ENCODE data around the gene STAT4.

The STAT4 gene

DNA sequence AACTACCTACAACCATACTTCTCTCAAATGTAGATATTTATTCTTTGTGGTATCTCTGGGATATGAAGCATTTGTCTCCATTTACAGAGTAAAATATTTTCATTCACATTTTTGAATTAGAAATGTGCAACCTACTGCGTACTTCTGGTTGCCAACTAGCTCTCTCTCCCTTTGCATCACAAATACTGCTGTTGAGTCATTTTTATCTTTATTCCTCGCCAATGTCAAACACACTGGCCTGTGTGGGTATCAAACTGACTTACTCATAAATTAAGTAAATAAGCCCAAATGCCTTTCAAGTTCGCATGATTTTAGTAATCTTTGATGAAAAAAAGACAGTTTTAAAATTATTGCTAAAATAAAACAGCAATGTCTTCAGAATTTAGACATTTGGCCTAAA, 67.3 kb downstream of the STAT4 start:
- DNase-seq (ENCODE audit: low read depth, low spot score) = no peak

DNA sequence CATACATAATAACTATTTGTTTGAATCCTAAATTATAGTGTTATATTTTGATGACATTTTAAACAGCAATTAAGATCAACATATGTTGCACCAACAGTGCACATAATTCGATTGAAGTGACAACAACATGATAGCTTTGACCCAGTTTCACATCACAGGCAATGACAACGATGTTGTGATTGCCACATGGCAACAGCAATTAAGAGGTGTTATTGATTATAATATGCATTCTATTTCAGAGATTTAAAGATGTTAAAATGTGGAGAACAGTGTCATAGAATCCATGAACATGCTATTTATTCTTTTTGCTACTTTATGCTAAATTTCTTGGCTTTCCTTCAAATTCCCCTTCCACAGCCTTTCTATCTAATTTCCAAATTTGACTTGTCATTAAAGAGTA, 68.5 kb downstream of the STAT4 start:
- DNase-seq (ENCODE audit: low read depth, low spot score) = no peak

DNA sequence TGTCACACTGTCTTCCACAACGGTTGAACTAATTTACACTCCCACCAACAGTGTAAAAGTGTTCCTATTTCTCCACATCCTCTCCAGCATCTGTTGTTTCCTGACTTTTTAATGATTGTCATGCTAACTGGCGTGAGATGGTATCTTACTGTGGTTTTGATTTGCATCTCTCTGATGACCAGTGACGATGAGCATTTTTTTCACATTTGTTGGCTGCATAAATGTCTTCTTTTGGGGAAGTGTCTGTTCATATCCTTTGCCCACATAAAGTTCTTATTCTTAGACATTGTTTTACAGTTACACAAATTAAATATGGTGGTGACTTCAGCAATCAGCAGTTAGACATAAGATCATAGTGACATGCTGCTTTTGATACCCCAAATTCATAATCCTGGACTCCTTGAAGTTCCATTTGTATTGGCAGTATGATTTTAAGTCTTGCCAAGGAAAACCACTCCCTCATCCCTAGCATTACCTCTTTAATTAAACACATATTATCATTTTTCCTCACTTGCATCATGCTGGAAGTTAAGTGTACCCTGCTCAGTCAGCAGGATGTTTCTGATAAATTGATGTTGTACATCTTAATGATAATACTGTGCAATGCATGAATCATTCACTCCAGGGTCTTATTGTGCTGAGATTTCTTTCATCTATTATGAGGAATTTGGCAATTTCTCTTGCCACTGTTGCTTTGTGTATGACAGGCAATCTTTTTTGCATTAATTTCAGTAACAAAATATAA, 69.2 kb downstream of the STAT4 start:
- DNase-seq (ENCODE audit: low read depth, low spot score) = no peak

DNA sequence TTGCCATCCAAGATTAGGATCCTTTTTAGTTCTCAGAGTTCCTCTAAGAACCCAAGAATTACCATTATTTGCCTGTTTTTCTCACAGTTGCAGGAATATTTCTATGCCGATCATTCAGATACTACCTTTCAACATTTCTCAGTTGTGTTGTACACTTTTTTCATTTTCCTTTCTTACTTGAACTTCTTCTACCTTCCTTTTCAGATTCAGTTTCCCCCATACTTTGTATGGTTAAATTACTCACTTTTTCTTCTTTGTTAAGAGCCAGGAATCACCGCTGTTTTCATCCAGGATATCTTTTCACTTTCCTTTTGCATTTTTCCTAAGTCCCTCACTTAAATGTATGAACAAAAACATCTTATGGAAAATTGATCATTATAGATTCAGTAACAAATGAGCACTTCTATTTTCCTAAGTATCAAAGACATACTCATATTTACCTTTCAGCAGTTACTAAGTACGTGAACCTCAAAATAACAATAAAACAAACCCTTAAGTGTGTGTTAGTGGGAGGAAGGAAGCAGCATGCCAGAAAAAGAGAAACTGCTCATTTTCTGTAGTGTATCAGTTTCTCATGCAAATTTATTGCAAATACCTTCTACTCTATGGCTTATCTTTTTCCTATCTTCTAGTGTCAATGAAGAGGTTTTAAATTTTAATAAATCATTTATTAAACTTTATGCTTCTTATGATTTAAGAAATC, 72.5 kb downstream of the STAT4 start:
- DNase-seq (ENCODE audit: low read depth, low spot score) = no peak

DNA sequence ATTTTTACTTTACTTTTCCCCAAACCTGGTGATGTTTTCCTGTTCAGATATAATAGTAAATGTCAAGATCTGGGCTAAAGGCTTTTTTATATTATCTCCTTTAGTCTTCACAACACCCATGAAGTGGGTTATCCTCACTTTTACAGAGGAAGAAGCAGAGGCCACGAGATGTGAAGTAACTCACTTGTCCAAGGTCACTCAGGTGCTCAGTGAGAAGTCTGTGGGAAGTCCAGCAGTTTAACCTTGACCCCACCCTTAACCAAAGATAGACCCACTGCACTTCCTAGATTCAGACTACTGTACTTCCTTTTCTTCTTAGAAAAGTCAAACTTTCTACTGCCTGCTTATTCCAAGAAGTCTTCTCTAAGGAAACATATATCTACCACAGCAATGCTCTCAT, 80.5 kb downstream of the STAT4 start:
- no peak for DNase-seq (ENCODE audit: low read depth, low spot score)

DNA sequence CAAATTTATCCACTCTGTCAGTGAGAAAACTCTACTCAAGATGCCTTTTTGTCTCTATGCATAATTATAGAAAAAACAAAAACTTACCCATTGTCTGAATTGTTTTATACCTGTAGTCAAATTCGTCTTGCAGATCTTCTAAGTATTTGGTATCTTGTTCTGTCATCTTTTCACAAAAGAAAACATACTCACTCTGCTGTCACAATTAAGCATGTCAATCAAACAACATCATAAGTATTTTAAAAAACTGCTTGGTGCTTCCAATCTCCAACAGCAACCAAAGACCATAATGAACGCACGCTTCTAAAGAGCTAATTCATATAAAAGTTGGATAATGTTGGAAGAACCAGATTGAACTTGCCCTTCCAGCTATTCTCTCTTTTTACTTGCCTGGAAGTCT, 81.2 kb downstream of the STAT4 start:
- no peak for DNase-seq (ENCODE audit: low read depth, low spot score)

DNA sequence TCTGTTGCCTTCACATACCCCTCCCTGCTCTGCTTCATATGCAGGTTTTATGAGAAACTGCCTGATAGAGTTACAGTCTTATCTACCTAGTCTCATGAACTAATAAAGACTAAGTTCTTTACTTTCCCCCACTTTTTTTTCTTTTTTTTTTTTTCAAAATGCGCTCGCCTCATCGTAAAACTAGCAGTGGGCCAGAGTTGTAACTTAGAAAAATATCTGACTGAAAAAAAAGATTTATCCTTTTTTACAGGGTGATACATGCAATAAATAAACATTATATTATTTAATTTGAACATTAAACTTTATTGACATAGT, 83.9 kb downstream of the STAT4 start:
- DNase-seq (ENCODE audit: low read depth, low spot score) = no peak

DNA sequence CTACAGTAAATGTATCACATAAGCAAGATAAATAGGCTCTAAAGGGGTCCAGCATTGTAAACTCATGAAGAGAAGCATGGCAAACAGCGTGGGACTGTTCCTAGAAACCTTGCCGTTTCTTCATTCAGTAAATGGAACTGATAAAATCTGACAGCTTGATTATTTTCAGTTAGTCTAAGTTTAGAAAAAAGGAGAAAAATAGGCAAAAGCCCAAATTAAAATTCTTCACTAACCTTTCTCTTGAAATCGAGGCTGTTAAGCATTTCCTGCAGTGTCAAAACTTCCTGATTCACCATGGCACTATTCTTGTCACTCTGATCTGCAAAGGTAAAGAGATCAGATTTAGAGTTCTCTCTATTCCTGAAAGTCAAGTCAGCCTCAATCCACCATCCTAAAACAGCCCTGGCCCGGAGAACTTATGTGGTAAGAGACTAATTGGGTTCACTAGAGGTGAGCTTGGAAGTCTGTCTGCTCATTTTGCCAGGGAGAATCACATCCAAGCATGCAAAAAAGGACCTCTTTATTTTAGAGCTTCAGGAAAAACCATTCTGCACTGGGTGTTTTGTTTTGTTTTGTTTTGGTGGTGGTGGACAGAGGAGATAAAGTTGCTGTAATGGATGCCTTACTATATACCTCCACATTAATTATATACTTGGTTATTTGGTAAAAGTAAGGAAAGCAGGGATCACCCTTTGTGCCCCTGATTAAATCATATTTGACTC, 84.4 kb downstream of the STAT4 start:
- DNase-seq (ENCODE audit: low read depth, low spot score) = no peak

DNA sequence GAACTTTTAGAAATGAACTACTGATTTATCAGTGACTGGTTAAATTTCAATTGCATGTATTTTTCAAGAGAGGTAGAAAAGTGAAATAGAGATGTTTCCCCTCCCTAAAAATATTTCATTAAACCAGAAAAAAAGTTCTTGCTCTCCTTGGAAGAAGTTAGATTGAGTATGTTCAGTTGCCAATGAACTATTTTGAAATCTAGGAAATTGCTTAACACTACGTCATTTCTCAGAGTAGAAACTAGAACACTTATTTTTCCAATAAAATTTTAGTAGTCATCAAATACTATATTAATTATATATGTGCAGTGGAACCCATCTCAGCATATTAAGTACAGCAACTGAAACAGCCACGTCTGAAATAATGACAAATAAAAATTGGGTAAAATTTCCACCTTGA, 85.0 kb downstream of the STAT4 start:
- DNase-seq (ENCODE audit: low read depth, low spot score) = no peak

DNA sequence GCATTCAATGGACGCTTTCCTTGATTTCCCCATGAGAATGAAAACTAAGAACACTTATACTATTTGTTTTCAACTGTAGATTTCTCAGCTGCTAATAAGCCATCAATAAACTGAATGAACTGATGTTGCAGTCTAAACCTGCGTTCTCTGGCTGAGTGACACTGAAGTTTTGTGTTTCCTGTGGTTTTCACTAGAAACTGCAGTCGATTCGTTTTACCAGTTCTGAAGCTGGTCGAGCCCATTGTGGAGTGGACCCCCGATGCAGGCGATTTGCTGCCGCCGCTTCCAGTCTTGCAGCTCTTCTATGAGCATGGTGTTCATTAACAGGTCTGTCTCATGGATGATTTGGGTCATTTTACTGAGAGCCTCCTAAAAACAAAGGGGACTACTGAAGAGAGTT, 86.2 kb downstream of the STAT4 start:
- no peak for DNase-seq (ENCODE audit: low read depth, low spot score)

DNA sequence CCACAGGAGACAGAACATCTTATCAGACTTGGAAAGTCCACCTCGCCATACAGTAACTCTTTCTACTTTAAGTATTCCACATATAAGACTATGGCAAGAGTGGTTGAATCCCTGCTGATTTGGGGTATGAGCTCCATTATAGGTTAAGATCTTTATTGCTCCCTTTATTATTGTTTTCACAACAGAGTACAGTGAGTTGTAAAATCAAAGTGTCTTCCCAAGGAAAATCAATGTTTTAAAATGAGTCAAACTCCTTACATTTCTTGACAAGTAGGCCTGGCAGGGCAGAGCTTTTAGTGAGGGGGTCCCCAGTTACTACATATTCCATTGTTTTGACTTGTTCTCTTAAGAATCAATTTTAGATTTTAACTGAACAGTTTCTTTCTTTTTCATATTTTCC, 87.2 kb downstream of the STAT4 start:
- no peak for DNase-seq (ENCODE audit: low read depth, low spot score)

DNA sequence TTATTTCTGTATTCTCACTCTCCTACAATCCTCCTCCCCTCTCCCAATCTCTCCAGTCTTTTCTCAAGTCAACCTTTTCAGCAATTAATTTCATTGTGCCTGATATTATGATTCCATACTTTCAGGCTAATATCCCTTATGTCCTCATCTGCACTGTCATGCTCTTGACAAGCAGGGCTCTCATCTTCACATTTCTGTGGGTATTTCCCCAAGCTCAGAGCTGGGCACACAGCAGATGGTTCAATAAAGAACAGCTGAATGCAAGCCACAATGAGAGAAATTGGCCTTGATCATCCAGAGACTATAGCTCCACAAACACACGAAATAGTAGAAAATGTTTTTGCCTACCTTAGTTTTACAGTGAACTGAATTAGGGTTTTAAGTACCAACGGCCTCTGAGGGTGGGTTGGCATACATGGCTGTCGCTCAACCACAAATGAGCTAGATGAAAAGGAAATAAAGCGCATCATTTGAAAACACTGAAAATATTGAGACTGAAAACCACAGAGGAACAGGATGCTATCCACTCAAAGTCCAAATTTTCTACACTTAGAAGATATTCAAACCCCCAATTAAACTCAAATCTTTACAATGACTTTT, 89.3 kb downstream of the STAT4 start:
- DNase-seq (ENCODE audit: low read depth, low spot score) = no peak

DNA sequence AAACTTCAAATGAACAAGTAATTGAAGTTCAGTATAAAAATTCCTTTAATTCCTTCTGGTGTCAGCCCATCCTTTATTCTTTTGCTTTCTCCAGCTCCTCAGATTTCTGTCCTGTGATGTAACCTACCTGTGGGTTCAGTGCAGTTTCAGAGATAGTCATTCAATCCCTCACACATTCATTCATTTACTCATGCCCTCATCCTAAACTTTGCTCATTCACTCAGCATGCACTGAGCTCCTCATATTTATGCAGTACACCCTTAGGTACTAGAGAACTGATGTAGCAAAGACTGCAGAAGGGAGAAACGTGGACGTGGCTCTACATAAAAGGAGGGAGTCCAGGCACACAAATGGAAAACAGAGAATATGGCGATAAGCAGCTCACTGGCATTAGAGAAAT, 91.5 kb downstream of the STAT4 start:
- no peak for DNase-seq (ENCODE audit: low read depth, low spot score)

DNA sequence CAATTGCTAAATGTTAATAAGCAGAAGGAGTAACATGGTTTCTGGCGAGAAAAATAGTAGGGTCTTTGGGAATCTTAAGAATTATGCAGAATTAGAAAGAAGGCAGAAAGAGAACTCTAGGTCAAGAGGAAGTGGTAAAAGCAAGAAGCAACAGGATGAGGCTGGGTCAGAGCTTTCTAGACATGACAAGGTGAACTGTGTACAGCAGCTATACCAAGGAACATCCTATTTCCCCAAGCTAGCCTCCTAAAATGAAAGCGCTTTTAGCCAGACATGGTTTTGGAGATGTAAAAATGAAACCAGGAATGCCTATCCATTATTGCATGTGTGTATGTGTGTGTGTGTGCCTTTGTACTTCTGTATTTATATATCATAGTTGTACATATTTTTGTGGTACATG, 94.6 kb downstream of the STAT4 start:
- no peak for DNase-seq (ENCODE audit: low read depth, low spot score)

DNA sequence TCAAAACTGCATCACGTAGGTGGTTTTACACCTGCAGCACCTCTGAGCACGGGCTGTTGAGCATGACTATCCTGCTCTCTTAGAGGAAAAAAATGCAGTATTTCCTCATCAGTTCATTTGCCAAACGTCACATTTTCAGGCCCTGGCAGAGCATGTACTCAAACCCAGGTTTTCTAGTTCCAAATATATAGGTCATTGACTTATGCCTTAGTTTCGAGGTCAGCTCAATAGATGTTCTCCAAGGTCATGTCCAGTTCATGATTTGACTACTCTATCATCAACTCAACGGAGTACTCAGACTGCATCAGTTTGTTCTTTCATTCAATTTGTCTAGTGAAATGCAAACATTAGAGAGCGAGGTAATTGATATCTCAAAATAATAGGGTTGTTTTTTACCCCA, 97.5 kb downstream of the STAT4 start:
- no peak for DNase-seq (ENCODE audit: low read depth, low spot score)

DNA sequence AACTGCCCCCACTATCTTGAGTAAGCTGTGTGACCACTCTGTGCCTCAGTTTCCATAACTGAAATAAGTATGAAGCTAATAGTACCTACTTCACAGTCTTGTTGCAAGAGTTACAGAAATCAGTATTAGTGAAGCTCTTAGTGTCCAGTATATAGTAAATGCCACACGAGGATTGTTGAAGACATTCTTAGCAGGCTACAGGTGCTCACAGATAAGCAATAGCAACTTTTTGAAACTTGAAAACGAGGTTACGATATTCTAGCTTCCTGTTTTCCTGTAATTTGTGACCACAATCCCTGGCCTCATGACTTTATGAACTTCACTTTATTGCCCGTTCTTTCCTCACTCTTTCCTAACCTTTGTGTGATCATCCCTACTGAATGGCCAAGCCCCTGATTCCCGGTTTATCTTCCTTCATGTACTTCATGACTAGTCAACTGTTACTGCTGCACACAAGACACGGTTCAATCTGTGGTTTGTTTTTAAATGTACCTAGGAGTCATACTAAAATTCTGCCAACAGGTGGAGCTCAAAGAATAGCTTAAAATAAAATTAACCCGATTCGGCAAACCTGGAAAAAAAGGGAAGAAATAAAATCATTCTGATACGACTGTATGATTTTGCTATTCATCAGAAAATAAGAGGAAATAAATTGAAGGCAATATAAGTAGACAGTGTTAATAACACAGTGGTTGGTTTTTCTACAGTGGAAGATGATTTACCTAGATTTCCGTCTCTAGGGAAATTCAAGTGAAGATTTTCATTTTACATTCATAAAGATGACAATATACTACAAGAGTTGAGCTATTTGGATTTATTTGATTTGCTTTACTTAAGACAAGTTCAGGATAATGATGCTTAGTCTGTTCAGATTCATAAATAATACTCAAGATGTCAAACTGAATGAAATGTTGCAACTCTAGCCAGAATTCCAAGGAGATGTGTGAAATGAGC, 98.7 kb downstream of the STAT4 start:
- DNase-seq (ENCODE audit: low read depth, low spot score) = no peak

DNA sequence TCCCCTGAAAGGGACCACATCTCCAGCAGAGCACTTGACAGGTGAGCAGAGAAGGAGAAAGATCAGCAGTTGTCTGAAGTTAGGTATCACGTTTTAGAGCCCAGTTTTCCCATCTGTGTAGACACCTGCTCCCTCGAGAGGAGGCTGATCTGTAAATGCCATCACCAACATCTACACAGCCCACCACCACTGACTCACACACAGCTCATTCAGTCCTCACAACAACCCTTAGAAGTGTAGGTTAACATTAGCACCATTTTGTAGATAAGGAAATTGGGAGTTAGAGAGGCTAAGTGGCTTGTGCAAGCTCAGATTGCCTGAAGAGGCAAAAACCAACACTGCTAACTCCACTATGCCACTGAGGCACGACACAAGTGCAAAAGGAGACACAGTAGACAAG, 99.6 kb downstream of the STAT4 start:
- no peak for DNase-seq (ENCODE audit: low read depth, low spot score)

DNA sequence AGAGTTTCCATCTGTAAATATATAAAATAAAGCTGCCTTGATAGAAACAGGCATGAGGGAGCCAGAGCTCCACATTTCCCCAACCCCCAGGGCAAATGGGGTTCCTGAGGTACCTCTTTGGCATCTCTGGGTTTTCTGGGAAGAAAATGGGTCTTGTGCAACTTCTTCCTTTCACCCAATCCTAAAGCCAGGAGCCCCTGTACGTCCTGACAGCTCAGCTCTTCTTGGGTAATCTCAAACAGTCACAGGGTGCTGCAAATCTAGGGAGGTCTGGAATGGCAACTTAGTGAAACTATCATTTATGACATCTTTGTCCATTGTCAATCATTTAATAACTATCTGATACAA, 100.2 kb downstream of the STAT4 start:
- DNase-seq (ENCODE audit: low read depth, low spot score) = no peak

DNA sequence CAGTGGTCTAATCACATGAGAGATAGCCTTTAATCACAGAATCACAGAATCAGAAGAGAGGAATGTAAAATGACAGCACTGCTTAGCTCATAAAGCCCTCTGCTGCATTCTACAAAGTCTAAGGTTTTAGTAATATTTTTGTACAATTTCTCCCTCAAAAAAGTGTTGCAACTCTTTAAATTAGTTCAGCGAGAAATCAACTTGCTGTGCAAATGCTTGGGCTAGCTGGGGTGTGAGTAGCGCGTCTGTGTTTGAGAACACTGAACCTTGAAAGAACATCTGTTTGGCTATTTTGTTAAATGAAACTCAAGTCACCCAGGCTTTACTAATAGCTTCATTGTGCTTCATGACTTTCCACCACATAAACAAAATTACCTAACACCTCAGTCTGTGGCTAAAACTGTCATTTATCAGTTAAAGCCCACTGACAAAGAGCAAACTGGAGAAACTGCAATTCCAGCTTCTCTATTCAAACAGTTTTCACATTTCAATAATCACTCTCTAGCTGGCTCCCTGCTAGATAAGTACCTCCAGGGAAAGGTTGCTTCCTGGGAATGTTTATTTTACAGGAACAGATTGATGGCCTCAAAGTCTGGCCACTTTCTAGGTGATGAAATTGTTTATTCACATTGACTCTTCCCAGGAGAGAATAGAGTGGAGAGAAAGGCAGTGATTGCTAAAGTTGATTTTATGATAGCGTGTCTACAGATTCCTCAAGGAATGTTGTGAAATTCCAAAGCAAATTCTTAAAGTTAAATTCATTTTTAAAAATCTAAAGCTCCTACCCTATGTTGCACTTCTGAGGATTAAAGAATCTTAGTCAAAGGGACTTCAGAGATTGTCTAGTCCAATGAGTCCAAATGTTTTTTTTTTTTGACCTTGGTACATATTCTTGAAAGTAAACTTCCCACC, 100.8 kb downstream of the STAT4 start:
- no peak for DNase-seq (ENCODE audit: low read depth, low spot score)

DNA sequence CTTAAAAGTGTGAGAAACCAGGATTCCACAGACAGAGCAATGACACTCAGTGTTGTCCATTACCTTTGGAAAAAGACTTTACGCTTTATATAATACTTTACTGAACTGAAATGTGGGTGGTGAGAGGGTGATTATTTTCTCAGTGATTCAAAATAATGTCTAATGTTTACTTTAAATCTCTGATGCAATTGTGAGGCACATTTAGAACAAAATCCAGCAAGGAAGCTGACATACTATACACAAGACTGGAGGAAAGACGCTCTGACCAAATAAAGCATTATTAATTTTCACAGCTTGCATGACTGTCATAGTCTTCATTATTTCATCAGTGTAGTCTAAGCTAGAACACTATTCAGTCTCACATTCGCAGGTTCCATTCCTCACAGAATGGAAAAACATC, 102.7 kb downstream of the STAT4 start:
- no peak for DNase-seq (ENCODE audit: low read depth, low spot score)

DNA sequence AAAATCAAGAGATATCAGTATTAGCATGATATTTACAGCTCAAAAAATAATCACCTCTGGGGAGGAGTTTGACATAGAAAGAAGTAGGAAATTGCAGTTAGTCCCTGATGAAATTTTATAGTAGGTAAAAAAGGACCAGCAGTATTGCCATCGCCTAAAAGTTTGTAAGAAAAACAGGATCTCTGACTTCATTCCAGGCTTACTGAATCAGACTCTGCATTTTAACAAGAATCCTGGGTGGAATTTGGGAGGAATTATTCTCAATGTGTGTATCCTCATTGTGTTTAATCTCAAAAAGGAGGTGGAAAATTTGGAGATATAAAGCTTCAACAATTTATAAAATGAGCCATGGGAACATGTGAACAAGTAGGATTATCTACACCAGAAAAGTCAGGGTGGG, 105.7 kb downstream of the STAT4 start:
- DNase-seq (ENCODE audit: low read depth, low spot score) = no peak
